GM20431 (cell line): Measurements from ENCODE around the gene ZNF446.
"Not testable (repeated sequence)": the region's sequence is repeated elsewhere in the genome, so short reads cannot be mapped to it uniquely, and the experiment has no call there.

ENCODE experiments used
- in situ Hi-C: fragments of 300-500 bp; cut with MseI, MboI; formaldehyde crosslinking; loops from one replicate; pipeline ENCODE4 v1.15.0; 2020; ENCODE audit warnings: low sequenced_read_pairs; ENCODE audit not compliant: unreplicated experiment

ZNF446 gene

DNA sequence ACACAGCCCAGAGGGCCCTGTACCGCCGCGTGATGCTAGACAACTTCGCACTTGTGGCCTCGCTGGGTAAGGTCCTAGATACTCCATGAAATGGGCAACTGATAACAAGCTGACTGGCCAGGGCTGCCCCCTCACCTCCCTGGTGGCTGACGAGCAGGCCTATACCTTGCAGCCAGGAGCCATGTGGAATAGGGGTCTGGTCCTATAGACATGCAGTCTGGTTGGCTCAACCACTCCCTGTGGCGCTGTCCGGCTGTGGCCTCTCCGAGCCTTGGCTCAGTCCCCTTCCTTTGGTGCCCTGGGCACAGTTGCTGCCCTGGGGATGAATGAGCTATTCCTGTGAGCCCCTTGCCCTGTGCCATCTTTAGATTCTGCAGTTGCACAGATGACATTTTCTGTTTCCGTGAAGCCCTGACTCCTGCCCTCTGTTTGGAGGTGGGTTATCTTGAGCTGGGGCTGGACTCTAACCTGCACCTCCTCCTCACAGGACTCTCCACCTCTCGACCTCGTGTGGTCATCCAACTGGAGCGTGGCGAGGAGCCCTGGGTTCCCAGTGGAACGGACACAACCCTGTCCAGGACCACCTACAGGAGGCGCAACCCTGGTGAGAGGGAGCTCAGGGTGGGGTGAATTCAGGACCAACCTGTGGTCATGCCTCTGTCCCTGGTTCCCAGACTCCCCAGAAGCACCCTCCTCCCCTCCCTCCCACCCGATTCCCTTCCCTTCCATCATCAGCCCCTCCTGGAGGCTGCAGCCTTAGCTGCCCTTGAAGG is 6.7 kb upstream of the ZNF446 start:
- in situ Hi-C loops: no loop called here

DNA sequence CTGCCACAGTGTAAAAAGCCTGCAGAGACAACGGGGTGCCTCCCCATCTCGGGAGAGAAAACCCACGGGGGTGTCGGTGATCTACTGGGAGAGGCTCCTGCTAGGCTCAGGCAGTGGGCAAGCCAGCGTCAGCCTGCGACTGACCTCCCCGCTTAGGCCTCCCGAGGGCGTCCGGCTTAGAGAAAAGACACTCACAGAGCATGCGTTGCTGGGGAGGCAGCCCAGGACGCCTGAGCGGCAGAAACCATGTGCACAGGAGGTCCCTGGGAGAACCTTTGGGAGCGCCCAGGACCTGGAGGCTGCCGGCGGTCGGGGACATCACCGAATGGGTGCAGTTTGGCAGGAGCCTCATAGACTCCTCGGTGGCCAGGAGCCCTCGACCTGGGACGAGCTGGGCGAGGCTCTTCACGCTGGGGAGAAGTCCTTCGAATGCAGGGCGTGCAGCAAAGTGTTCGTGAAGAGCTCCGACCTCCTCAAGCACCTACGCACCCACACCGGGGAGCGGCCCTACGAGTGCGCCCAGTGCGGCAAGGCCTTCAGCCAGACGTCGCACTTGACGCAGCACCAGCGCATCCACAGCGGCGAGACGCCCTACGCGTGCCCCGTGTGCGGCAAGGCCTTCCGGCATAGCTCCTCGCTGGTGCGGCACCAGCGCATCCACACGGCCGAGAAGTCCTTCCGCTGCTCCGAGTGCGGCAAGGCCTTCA is 5.2 kb upstream of the ZNF446 start:
- in situ Hi-C loops: not testable (repeated sequence)

DNA sequence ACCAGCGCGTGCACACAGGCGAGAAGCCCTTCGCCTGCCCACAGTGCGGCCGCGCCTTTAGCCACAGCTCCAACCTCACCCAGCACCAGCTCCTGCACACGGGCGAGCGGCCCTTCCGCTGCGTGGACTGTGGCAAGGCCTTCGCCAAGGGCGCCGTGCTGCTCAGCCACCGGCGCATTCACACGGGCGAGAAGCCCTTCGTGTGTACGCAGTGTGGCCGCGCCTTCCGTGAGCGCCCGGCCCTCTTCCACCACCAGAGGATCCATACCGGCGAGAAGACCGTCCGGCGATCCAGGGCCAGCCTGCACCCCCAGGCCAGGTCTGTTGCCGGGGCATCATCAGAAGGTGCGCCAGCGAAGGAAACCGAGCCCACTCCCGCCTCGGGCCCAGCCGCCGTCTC is 4.4 kb upstream of the ZNF446 start:
- in situ Hi-C loops: no loop called here

DNA sequence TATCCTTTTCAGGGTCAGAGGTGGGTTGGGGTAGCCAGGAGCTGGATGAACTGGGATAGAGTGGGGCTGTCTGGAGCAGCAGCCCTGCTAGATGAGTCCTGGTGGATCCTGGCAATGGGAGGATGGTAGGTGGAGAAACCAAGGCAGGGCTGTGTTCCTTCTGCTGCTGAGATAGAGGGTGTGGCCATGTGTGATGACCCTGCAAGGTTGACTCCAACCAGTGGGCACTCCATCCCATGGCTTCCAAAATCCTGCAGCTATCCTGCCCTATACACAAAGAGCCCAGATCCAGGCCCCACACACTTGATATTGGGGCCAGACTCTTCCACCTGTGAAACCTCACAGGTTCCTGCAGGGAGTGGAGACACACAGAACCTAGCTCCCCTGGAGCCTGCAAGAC is 2.4 kb upstream of the ZNF446 start:
- in situ Hi-C loops: no loop called here

DNA sequence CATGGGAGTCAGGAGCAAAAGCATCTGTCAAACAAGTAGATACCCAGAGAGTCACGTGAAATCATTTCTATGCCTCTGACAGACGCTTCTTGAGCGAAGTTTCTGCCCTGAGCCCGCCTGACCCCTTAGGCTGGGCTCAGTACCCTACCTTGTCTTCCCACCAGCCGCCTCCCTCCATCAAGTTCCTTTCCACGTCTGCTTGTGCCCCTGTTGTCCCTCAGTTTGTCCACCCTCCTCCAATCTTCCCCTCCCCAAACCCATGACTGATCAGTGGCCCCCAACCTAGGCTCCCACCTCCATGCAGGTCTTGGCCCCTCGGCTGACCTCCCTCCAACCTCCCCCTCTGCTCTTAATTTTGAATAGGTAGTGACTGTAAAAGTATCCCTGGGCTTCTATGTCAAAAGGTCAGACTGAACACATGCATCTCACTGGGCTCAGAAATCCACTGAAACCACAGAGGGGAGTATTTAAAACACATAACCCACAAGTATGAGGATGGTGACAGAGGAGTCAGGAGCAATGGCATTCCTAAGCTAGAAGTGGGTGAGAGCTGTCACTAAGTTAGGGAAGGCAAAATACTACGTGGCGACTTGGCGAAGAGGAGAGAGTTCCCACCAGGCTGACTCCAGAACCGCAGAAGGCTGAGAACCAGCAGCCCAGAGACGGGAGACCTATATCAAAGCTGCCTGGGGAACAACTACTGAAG is 1.7 kb upstream of the ZNF446 start:
- in situ Hi-C loops: no loop called here

DNA sequence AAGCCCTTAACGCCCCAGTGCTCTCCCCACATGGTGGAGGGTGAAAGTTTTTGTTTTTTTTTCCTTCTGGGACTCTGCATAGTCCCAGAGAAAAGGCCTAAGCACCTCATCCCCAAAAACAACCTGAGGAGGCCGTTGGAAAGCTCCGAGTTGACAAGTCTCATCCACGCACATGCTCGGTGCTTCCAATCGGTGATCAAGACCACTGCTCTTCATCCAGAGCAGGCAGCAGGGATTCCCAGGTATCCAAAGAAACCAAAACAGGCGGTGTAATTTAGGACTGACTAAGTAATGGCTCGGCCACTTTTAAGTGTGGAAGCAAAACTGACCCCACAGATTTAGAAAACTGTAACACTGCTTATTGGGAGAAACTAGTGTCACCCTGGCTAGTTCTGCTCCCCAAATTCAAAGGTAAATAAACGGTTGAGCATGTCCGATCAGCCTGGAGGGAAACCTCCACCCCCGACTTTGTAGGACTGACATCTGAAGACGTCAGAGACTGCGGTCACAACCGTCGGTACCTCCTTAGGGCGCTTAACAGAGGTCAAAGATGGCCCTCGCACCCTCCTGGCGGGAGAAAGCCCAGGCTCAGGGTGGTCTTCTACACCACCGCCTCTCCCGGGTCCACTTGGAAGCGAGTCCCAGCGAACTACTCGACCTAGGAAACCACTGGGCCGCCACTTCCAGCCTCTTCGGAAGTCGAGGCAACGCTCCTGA is 997 bp upstream of the ZNF446 start:
- in situ Hi-C loops: no loop called here

DNA sequence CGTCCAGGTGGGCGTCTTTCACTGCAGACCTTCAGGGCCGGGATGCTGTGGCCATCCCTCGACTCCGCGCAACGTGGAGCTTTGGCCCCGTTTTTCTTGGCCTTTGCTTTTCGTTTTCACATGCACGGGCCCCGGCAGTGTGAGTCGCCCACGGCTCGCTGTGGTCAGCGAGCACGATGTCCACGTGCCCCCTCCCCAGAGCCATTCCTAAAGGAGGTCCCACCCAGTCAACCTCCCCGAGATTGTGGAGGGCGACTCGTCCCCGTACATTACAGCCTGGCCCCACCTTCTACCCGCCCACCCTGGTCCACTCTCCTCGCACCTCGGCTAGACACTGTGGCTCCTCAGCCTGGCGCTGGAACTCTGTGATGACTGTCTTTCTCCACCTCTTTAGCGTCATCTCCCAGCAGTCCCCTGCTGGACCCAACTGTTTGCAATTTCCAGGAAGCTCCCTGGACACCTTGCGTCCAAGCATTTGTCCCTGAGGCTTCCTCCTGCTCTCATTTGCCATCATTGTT is 405 bp downstream of the ZNF446 start:
- in situ Hi-C loops: no loop called here

DNA sequence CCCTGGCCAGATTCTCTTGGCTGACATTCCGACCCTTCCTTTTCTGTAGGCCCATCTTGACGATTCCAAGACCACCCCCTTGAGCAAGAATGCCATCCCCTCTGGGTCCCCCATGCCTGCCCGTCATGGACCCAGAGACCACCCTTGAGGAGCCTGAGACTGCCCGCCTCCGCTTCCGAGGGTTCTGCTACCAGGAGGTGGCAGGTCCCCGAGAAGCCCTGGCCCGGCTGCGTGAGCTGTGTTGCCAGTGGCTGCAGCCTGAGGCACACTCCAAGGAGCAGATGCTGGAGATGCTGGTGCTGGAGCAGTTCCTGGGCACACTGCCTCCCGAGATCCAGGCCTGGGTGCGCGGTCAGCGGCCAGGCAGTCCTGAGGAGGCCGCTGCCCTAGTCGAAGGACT is 978 bp downstream of the ZNF446 start:
- in situ Hi-C loops: no loop called here

DNA sequence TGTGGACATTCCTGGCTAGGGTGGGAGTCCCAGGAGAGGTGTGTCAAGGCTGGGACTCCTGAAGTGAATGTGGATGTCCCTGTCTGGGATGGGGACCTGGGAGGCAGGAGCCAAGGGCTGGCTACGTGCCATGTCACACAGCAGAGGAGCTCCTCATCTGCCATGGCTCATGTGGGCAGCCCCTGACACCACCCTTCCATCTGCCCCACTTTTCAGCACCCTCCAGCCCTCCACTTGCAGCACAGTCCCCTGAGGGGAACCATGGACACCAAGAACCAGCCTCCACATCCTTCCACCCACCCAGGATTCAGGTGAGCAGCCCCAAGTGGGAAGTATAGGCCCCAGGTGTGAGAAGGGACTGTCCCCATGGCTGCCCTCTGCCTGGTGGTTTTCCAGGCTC is 1.7 kb downstream of the ZNF446 start:
- in situ Hi-C loops: no loop called here

DNA sequence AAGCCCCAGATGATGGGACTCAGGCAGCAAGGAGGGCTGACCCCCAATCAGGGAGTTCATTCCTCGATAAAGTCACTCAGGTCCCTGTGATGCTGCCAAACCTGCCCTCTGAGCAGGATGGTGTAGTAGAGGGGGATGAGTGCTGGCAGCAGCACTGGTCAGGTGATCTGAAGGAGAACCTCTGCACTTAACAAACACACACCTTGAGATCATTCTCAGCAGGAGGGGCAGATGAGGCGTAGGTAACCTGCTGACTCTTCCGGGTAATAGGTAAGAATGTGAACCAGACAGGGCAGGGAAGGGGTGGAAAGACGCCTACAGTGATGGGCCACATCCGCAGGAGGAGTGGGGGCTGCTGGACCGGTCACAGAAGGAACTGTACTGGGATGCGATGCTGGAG is 3.2 kb downstream of the ZNF446 start:
- in situ Hi-C loops: no loop called here

DNA sequence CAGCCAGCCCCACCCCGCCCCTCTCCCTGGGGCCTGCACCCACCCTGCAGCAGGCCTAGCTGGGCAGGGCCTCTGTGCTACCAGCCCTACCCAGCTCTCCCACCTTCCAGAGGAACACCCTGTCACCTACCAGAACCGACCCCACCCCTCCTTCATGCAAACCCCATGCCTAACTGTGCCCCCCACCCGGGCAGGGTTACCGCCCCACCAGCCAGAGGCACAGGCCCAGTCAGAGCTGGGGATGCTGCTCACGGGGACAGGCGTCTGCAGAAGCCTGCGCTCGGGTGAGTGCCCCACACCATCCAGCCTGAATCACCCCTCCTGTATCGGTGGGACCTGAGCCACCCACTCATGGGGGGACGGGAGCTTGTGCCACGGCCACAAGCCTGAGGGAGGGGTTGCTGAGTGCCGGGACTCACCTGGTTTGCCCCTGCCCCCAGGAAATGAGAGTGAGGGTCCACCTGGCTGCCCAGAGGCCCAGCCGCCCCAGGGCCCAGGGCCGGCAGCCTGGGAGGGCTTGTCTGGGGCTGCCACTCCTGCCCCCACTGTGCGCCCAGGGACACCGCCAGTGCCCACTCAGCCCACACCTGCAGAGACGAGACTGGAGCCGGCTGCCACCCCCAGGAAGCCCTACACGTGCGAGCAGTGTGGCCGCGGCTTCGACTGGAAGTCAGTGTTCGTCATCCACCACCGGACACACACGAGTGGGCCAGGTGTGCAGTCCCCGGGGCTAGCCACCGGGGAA is 3.8 kb downstream of the ZNF446 start:
- in situ Hi-C loops: no loop called here

DNA sequence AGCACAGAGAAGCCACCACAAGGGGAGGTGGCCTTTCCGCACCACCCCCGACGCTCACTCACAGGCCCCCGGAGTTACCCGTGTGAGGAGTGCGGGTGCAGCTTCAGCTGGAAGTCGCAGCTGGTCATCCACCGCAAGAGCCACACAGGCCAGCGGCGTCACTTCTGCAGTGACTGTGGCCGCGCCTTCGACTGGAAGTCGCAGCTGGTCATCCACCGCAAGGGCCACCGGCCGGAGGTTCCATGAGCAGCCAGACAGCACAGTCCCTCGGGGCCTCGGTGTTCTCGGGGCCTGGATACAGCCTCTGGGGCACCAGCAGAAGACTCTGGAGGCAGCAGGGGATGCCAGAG is 4.3 kb downstream of the ZNF446 start:
- in situ Hi-C loops: no loop called here

DNA sequence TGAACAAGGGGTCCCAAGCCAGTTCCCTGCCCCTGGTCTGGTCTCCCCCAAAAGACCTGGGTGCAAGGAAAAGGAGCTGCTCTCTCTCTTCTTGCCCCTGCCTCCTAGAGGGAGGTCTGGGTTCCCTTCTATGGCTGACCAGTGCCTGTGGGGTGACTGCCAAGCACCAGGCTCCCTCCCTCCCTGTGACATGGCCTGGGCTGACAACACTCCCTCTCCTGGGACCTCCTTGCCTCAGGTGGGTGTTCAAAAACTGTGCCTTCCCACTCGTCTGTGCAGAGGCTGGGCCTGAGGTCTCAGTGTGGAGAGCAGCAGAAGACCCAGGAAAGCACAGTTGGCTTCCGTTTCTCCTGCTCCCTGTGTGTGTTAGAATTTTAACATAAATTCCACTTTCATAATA is 4.7 kb downstream of the ZNF446 start:
- in situ Hi-C loops: no loop called here

DNA sequence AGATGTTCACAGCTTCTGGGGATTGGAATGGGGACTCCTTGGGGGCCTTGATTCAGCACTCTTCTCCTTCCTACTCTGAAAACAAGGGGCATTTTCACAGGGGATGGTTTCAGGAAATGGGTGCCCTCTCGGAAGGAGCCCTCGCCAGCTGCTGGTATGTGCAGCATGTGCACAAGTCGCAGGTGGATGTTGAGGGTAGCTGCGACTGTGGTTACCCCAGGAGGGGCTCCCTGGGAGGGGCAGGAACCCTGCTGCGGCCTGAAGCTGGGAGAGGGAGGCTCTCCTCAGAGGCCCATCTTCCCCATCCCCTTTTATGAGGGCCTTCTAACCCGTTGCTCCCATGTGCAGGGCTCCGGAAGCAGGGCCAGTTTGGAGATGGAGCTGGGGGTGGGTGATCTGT is 6.2 kb downstream of the ZNF446 start:
- in situ Hi-C loops: no loop called here

DNA sequence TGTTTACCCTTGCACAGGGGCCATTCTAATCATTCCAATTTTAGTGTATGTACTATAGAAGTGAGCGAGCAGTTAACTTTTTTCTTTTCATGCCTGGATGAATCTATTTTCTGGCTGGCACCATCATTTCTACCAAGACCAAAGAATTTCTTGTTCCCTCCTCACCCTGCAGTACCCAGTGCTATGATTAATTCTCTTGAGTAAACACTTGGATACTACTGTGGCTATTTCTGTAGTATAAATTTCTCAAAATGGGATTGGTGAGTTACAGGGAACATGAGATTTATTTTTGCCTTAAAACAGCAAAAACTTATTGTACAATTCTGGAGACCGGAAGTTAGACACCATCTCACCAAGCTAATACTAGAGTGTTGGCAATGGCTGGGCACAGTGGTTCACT is 7.6 kb downstream of the ZNF446 start:
- in situ Hi-C loops: no loop called here

DNA sequence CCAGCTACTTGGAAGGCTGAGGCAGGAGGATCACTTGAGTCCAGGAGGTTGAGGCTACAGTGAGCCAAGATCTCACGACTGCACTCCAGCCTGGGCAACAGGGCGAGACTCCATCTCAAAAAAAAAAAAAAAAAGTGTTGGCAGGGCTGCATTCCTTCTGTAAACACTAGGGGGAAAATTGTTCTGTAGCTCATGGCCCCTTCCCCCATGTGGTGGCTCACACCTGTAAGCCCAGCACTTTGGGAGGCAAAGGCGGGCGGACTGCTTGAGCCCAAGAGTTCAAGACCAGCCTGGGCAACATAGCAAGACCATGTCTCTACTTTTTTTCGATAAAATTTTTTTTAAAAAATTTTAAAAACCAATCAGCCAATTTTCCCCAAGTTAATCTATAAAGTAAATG is 8.2 kb downstream of the ZNF446 start:
- in situ Hi-C loops: not testable (repeated sequence)

DNA sequence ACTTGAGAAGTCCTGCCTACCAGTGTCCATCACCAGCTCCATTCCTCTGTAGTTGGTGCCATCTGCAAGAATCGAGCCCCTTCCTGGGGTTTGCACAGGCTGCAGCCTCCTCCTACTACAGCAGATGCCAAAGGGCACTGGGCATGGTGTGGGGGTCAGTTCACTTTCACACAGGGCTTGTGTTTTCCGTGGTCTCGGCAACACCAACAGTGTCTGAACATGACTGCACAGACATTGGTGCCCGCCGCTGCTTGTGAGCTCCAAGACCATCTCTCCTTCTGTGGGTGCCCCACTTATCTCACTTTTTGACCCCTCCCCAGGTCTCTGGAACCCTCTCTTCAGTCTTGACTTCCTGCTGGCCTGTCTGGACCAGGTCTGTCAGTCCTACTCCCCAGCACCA is 15.2 kb downstream of the ZNF446 start:
- in situ Hi-C loops: no loop called here

DNA sequence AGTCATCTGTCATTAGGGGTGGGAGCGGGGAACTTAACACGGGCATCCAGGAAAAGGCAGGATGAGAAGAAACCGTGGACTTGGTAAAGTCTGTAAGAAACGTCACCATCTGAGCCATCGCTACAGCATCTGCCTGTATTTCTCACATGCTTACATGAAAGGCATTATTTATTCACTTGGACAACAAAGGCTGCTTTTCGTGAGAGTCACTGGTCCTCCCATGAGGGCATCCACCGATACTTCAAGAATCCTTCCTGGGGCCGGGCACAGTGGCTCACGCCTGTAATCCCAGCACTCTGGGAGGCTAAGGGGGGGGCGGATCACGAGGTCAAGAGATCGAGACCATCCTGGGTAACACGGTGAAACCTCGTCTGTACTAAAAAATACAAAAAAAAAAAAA is 16.1 kb downstream of the ZNF446 start:
- in situ Hi-C loops: no loop called here

DNA sequence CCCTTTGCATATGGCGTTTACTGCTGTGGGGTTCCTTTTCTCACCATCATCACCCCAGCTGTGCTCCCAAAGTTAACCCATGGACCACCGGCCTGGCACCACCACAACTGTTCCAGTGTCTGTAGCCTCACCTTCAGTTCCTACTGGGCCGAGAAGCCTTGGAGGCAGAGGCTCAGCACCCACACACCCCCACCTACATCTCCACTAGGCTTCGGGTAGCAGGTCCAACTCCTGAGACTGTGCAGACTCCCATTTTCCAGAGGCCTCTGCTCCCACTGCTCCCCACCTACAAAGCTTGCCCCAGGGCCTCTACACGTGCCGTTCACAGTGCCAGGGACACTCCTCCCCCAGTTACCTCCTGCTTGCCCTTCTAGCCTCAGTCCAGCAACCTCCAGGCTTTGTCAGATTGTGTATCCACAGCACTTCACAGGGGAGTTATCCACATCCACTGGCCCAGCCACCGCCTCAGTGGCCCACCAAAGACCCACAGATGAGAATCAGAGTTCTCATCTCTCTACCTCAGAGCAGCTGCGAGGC is 21.6 kb downstream of the ZNF446 start:
- in situ Hi-C loops: no loop called here
